ENCODE results near the gene CEP41. TPM values are rescaled to one million over a fixed set of nuclear protein-coding genes. Genes with fewer than 3 reads are reported as not detected.
A peak's percentile ranks its signal among the peaks of the same experiment; 100 is the strongest.

Gene CEP41
- total RNA-seq: 10 to 100 TPM; 12.4 to 16.0 TPM
- 10 to 100 TPM; 28.2 to 34.2 (median 30.0) TPM for polyA plus RNA-seq (ENCODE audit: insufficient read length in 6 of 6)
- long read RNA-seq, donor 1, full-length matches to known transcripts: 6 of 6 reads
- long read RNA-seq, donor 1, partial matches to known transcripts: 0 of 6 reads
- long read RNA-seq, donor 1, other reads (novel, unspliced or antisense): 0 of 6 reads
- long read RNA-seq, donor 2, full-length matches to known transcripts: 7 of 7 reads
- long read RNA-seq, donor 2, partial matches to known transcripts: 0 of 7 reads
- long read RNA-seq, donor 2, other reads (novel, unspliced or antisense): 0 of 7 reads
- long read RNA-seq, donor 3, full-length matches to known transcripts: 7 of 261 reads
- long read RNA-seq, donor 3, partial matches to known transcripts: 220 of 261 reads
- long read RNA-seq, donor 3, other reads (novel, unspliced or antisense): 34 of 261 reads
- long read RNA-seq, donor 4, full-length matches to known transcripts: 7 of 11 reads
- long read RNA-seq, donor 4, partial matches to known transcripts: 1 of 11 reads
- long read RNA-seq, donor 4, other reads (novel, unspliced or antisense): 3 of 11 reads
- long read RNA-seq, donor 5, full-length matches to known transcripts: 4 of 4 reads
- long read RNA-seq, donor 5, partial matches to known transcripts: 0 of 4 reads
- long read RNA-seq, donor 5, other reads (novel, unspliced or antisense): 0 of 4 reads
- long read RNA-seq, donor 6, full-length matches to known transcripts: 9 of 9 reads
- long read RNA-seq, donor 6, partial matches to known transcripts: 0 of 9 reads
- long read RNA-seq, donor 6, other reads (novel, unspliced or antisense): 0 of 9 reads
- long read RNA-seq, donor 7, full-length matches to known transcripts: 5 of 5 reads
- long read RNA-seq, donor 7, partial matches to known transcripts: 0 of 5 reads
- long read RNA-seq, donor 7, other reads (novel, unspliced or antisense): 0 of 5 reads
- long read RNA-seq, donor 8, full-length matches to known transcripts: 8 of 8 reads
- long read RNA-seq, donor 8, partial matches to known transcripts: 0 of 8 reads
- long read RNA-seq, donor 8, other reads (novel, unspliced or antisense): 0 of 8 reads
- long read RNA-seq, donor 9, full-length matches to known transcripts: 1 of 1 reads
- long read RNA-seq, donor 9, partial matches to known transcripts: 0 of 1 reads
- long read RNA-seq, donor 9, other reads (novel, unspliced or antisense): 0 of 1 reads
- long read RNA-seq, donor 10, full-length matches to known transcripts: 7 of 8 reads
- long read RNA-seq, donor 10, partial matches to known transcripts: 1 of 8 reads
- long read RNA-seq, donor 10, other reads (novel, unspliced or antisense): 0 of 8 reads
- long read RNA-seq, donor 11, full-length matches to known transcripts: 2 of 2 reads
- long read RNA-seq, donor 11, partial matches to known transcripts: 0 of 2 reads
- long read RNA-seq, donor 11, other reads (novel, unspliced or antisense): 0 of 2 reads
- long read RNA-seq, donor 12, full-length matches to known transcripts: 6 of 6 reads
- long read RNA-seq, donor 12, partial matches to known transcripts: 0 of 6 reads
- long read RNA-seq, donor 12, other reads (novel, unspliced or antisense): 0 of 6 reads

GRCh38 chr7:130440527-130441365 is at the start of gene CEP41:
TSS of gene CEP41 (minus strand) at chr7:130441016. CDS start at chr7:130440966, 50 bp downstream.
- intact Hi-C loops (cut with DNase I): no loop called here
- no peaks in the 10 kb centered on the region for H3K36me3 ChIP-seq
- no peak for TF ChIP-seq CTCF (IDR thresholded peaks at IDR 0.05)
- ATAC-seq: peak; percentile 97
- peak; percentile 97 to 99 (median 98) for DNase-seq
- peaks cover 7 to 20% of the 10 kb centered on the region in 2 donors for H3K4me1 ChIP-seq
- no peaks in the 10 kb centered on the region for H3K27me3 ChIP-seq
- no peaks in the 10 kb centered on the region for H3K9me3 ChIP-seq
- peak within 1 kb of the TSS; percentile 83 to 86 for H3K27ac ChIP-seq
- H3K4me3 ChIP-seq: peak within 1 kb of the TSS; percentile 49 to 69

GRCh38 chr7:130490311-130490791 is 49.5 kb upstream of the CEP41 start:
- DNase-seq (peak in 2 of 4 donors; percentile 25 to 29), ATAC-seq (no peak)
- Histone ChIP-seq H3K4me3 (no peak overlapping the region), H3K4me1 (peaks cover 6 to 26% of the 10 kb centered on the region in 2 donors), H3K9me3 (no peaks in the 10 kb centered on the region), H3K27me3 (peaks cover 0 to 72% of the 10 kb centered on the region in 2 donors), H3K36me3 (no peaks in the 10 kb centered on the region), H3K27ac (peak overlapping the region in 1 of 2 donors; percentile 30)
- no peak for TF ChIP-seq CTCF (IDR thresholded peaks at IDR 0.05)
- intact Hi-C loops (cut with DNase I): no loop called here

- Histone ChIP-seq H3K36me3 (no peaks in the 10 kb centered on the region), H3K9me3 (no peaks in the 10 kb centered on the region), H3K4me3 (no peak overlapping the region), H3K27ac (no peak overlapping the region), H3K27me3 (peaks cover 0 to 66% of the 10 kb centered on the region in 2 donors), H3K4me1 (peaks cover 6 to 26% of the 10 kb centered on the region in 2 donors)
- TF ChIP-seq CTCF (IDR thresholded peaks at IDR 0.05): no peak
- no peak for ATAC-seq
- no peak for DNase-seq
- intact Hi-C loops (cut with DNase I): no loop called here
Observed at GRCh38 chr7:130489140-130489983, 48.5 kb upstream of the CEP41 start.

Measured in left lung (tissue), 14 donors.